ENCODE measurements around the gene SPEM1. TPM values are rescaled to one million over a fixed set of nuclear protein-coding genes. Genes with fewer than 3 reads are reported as not detected.

Gene SPEM1
- total and polyA plus RNA-seq, 2 of the 13 experiments (the other 11 are each of a cell fraction or from before 2014, with no cell fraction given): not detected

DNA sequence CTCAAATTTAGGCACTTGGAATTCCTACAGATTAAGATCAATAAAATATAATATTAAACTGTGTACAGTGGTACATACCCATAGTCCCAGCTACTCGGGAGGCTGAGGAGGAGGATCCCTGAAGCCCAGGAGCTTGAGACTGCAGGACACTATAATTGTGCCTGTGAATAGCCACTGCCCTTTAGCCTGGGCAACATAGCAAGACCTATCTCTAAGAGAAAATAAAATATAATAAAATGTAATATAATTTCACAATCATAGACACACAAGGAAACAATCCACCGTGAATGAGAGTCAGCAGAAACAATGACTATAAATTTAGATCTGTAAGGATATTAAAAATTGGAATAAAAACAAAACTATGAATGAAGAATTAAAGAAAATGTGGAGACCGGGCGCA, 49.3 kb upstream of the SPEM1 start:
- no peak overlapping the region for H3K9ac ChIP-seq (ENCODE audit: insufficient read depth, low read depth, low read length)
- H3K27ac ChIP-seq (ENCODE audit: extremely low read length, insufficient read depth, low read length): no peak overlapping the region
- H3K4me1 ChIP-seq (ENCODE audit: insufficient read depth, low read length): peaks cover 10% of the 10 kb centered on the region
- no peaks in the 10 kb centered on the region for H3K36me3 ChIP-seq (replicated peaks in 1 of 2; ENCODE audit: control insufficient read depth in 1 of 2, insufficient read depth in 2 of 2, low read length in 2 of 2)
- no peaks in the 10 kb centered on the region for H3K79me2 ChIP-seq (ENCODE audit: insufficient read depth, low read length)
- in situ Hi-C loops (cut with HindIII; ENCODE audit: extremely low pct_ligation_motif_present, low pct_unique_long_range_greater_than_20kb) (no loop called here), intact Hi-C loops (cut with micrococcal nuclease; ENCODE audit: unreplicated experiment) (no loop called here)
- no peak for ATAC-seq
- no peaks in the 10 kb centered on the region for H4K20me1 ChIP-seq (ENCODE audit: insufficient read depth, low read length)
- no TSS peak for BruUV-seq (replicated peaks)
- no peaks in the 10 kb centered on the region for H3K9me3 ChIP-seq (ENCODE audit: low read length)
- no peak overlapping the region for H2AFZ ChIP-seq (ENCODE audit: low read length)
- ChIA-PET CTCF (ENCODE audit: low intra/inter-chr PET ratio, low total read pairs) (no interaction called here), POLR2A (interaction anchor here (0.7 to 1.3 kb wide), 2 partner anchors 9 to 33 kb away, joined by 3 to 4 read pairs; partner anchors contain the start of gene TMEM256)
- H3K4me3 ChIP-seq (replicated peaks in 1 of 3; ENCODE audit: insufficient read depth in 1 of 3, low read depth in 2 of 3, low read length in 3 of 3): no peak overlapping the region
- TF ChIP-seq ZNF329 (CRISPR knock-in tag; IDR thresholded peaks at IDR 0.05; ENCODE audit: low read depth): no peak
- no peak for TF ChIP-seq ZBTB1 (CRISPR knock-in tag; IDR thresholded peaks at IDR 0.05; ENCODE audit: borderline replicate concordance)
- no peak for TF ChIP-seq NPAS2 (CRISPR knock-in tag; IDR thresholded peaks at IDR 0.05; ENCODE audit: borderline replicate concordance)
- no peak for TF ChIP-seq ZNF501 (CRISPR knock-in tag; IDR thresholded peaks at IDR 0.05)
- TF ChIP-seq ZBTB37 (CRISPR knock-in tag; IDR thresholded peaks at IDR 0.05): no peak
- TF ChIP-seq REPIN1 (CRISPR knock-in tag; IDR thresholded peaks at IDR 0.05; ENCODE audit: borderline replicate concordance, low read depth): no peak
- TF ChIP-seq, protein P1, sequence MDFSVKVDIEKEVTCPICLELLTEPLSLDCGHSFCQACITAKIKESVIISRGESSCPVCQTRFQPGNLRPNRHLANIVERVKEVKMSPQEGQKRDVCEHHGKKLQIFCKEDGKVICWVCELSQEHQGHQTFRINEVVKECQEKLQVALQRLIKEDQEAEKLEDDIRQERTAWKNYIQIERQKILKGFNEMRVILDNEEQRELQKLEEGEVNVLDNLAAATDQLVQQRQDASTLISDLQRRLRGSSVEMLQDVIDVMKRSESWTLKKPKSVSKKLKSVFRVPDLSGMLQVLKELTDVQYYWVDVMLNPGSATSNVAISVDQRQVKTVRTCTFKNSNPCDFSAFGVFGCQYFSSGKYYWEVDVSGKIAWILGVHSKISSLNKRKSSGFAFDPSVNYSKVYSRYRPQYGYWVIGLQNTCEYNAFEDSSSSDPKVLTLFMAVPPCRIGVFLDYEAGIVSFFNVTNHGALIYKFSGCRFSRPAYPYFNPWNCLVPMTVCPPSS (IDR thresholded peaks at IDR 0.05): no peak
- TF ChIP-seq, protein P2, sequence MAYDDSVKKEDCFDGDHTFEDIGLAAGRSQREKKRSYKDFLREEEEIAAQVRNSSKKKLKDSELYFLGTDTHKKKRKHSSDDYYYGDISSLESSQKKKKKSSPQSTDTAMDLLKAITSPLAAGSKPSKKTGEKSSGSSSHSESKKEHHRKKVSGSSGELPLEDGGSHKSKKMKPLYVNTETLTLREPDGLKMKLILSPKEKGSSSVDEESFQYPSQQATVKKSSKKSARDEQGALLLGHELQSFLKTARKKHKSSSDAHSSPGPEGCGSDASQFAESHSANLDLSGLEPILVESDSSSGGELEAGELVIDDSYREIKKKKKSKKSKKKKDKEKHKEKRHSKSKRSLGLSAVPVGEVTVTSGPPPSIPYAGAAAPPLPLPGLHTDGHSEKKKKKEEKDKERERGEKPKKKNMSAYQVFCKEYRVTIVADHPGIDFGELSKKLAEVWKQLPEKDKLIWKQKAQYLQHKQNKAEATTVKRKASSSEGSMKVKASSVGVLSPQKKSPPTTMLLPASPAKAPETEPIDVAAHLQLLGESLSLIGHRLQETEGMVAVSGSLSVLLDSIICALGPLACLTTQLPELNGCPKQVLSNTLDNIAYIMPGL (CRISPR knock-in tag; IDR thresholded peaks at IDR 0.05; ENCODE audit: borderline replicate concordance in 1 of 2, low read depth in 1 of 2): no peak
- TF ChIP-seq NFKB2 (CRISPR knock-in tag; IDR thresholded peaks at IDR 0.05; ENCODE audit: borderline replicate concordance): no peak
- no peak for TF ChIP-seq ZNF230 (CRISPR knock-in tag; IDR thresholded peaks at IDR 0.05)
- TF ChIP-seq BRD4 (CRISPR knock-in tag; IDR thresholded peaks at IDR 0.05): no peak
- TF ChIP-seq GPN1 (CRISPR knock-in tag; IDR thresholded peaks at IDR 0.05; ENCODE audit: borderline replicate concordance): no peak
- no peak for TF ChIP-seq GMEB1 (CRISPR knock-in tag; IDR thresholded peaks at IDR 0.05; ENCODE audit: borderline replicate concordance)
- TF ChIP-seq HDAC1 (CRISPR knock-in tag; IDR thresholded peaks at IDR 0.05): no peak
- peaks cover 0 to 14% of the 10 kb centered on the region in 2 experiments; a peak in 3 of 5 replicates for H3K27me3 ChIP-seq (ENCODE audit: control insufficient read depth in 1 of 2, insufficient read depth in 2 of 2, low read length in 2 of 2)
- FAIRE-seq: no peak
- no peak overlapping the region for H3K4me2 ChIP-seq (ENCODE audit: low read depth, low read length)
- WGBS (ENCODE audit: low lambda C conversion rate): 42% methylated on average over 4 of the region's 4 CpGs
- no peak for DNase-seq (ENCODE audit: low spot score)
